Activated T-helper 17 cell treated with anti-CD3 and anti-CD28 coated beads, Interleukin-2, amount 50 U/mL, for 72 hours (primary cell): ENCODE data around the gene GAS6. TPM values are rescaled to one million over a fixed set of nuclear protein-coding genes. Genes with fewer than 3 reads are reported as not detected.
"Not testable (repeated sequence)": the region's sequence is repeated elsewhere in the genome, so short reads cannot be mapped to it uniquely, and the experiment has no call there.

Experiments used
- ATAC-seq: fragments of 150-1000 bp; cut with Tn5 transposase; replicated peaks from 2 replicates; pipeline ENCODE4 v1.10.0; 2021; ENCODE audit warnings: mild to moderate bottlenecking, moderate library complexity
- H3K27ac Mint-ChIP-seq: one replicate; pipeline ENCODE4 v1.8.0; 2022; ENCODE audit warnings: mixed read lengths
- H3K27me3 Mint-ChIP-seq: one replicate; pipeline ENCODE4 v1.8.0; 2022; ENCODE audit warnings: mixed read lengths
- H3K36me3 Mint-ChIP-seq: one replicate; pipeline ENCODE4 v1.8.0; 2022; ENCODE audit warnings: low read depth, mild to moderate bottlenecking, mixed read lengths
- H3K4me1 Mint-ChIP-seq: one replicate; pipeline ENCODE4 v1.8.0; 2022; ENCODE audit warnings: mixed read lengths
- H3K4me3 Mint-ChIP-seq: one replicate; pipeline ENCODE4 v1.8.0; 2022; ENCODE audit warnings: mild to moderate bottlenecking, mixed read lengths
- H3K9me3 Mint-ChIP-seq: one replicate; pipeline ENCODE4 v1.8.0; 2022; ENCODE audit warnings: mixed read lengths
- total RNA-seq, 2 donors: library from RNA; stranded (reverse); gene quantifications; one replicate each; pipeline ENCODE4 v1.2.3, GENCODE V29; 2022

GAS6 gene
- total RNA-seq, 2 donors from 2014 or later: 0.56 to 0.58 TPM

DNA sequence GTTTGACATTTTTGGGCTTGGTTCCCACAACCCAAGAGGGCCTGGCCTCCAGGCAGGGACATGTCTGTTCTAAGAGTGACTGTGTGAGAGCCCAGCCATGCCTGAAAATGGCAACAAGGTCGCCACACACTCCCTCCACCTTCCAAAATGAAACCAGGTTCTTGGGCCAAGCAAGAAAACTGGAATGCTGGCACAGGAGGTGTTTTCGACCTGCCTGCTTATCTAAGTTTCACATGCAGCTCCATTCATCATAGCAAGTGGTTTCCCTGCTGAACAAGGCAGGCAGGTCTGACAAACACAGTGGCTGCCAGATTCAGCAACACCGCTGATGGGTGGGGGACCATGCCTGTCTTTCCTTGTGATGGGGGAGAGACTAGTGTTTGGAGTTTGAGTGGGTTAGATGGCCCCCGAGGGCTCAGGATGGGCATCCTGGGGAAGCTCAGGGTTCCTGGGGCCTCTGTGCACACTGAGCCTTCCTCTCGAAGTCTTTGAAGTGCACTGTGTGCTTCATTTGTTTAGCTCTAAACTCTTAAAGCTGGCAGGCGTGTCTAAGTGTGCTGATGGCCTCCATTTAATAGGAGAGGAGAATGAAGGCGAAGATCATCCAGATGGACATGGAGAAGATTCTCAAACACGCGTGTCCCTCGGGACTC lies 17.9 kb upstream of the GAS6 start:
- ATAC-seq: peak; percentile 37
- Mint-ChIP-seq H3K27ac (no peak overlapping the region), H3K27me3 (peaks cover 4% of the 10 kb centered on the region), H3K4me1 (no peaks in the 10 kb centered on the region), H3K36me3 (no peaks in the 10 kb centered on the region), H3K9me3 (no peaks in the 10 kb centered on the region), H3K4me3 (no peak overlapping the region)

DNA sequence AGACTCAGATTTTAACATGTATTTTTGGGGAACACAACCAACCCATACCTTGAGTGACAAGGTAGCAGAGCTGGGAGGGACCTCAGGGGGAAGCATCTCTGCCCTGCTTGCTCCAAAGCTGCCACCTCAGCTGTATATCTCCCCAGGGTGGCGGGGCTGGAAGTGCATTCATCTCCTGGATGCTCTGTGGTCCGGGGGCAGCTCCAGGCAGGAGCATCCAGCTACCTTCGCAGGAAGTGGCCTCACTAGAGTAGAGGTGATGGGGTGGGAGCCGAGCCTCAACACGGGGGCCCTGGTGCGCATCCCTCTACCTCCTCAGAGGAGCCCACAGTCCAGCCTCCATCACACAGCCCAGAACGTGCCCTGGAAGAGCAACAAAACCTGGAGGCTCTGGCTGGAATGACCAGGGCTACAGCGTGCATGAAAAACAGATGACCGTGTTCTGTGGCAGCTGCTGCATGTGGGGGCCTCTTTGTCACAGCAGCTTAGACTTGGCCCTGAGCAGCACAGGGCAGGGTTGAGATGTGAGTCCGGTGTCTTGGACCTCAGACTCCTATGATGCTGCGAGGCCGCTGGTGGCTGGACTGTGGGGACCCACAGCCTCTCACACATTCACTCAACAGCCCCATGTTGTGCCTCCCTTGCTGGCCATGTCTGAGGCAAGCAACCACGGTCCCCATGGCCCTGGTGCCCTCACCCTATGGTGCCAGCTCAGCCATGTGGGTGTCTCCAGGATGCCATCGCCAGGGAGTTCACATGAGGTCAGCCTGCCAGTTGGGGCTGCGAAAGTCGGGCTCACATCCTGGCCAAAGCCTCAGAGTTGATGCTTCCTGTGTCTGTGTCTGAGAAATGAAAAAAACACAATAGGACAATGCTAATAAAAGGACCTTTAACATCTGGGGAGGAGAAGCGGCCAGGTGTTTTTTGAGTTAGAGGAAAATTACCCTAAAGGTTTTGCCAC lies 17.1 kb upstream of the GAS6 start:
- ATAC-seq: peak; percentile 65
- Mint-ChIP-seq H3K9me3 (no peaks in the 10 kb centered on the region), H3K27me3 (peaks cover 4% of the 10 kb centered on the region), H3K4me3 (no peak overlapping the region), H3K4me1 (peaks cover 1% of the 10 kb centered on the region), H3K36me3 (peaks cover 3% of the 10 kb centered on the region), H3K27ac (no peak overlapping the region)

DNA sequence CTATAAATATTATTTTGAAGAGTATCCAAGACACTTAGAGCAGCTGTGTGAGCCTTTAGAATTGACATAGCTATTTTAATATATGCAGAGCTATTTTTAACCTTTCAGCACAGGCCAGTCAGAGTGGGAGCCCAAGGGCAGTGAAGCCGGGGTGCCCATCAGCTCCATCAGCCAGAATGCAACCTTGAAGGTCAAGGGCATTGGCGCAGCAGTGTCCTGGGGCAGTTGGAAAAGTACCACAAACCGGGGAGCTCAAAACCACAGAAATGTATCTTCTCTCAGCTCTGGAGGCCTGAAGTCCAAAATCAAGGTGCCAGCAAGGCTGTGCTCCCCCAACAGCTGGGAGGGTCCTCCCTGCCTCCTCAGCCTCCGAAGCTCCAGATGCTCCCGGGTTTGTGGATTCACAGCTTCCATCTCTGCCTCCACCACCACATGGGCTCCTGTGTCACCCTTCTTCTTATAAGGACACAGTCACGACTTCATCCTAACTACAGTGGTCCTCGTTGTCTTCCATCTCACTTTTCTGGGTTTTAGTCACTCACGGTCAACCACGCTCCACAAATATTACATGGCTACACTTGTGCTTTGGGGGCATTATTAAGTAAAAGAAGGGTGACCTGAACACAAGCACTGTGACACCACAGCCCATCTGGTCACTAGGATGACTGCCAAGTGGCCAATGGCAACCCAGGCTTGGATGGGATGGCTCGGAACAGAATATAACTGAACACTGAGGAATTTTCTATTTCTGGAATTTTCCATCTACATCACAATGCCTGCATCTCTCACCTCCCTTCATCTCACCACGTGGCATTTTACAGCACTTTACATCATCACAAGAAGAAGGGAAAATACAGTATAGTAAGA lies 15.9 kb upstream of the GAS6 start:
- Mint-ChIP-seq H3K9me3 (no peaks in the 10 kb centered on the region), H3K27me3 (peaks cover under 1% of the 10 kb centered on the region), H3K4me3 (no peak overlapping the region), H3K27ac (no peak overlapping the region), H3K36me3 (peaks cover 7% of the 10 kb centered on the region), H3K4me1 (peaks cover 5% of the 10 kb centered on the region)
- no peak for ATAC-seq

DNA sequence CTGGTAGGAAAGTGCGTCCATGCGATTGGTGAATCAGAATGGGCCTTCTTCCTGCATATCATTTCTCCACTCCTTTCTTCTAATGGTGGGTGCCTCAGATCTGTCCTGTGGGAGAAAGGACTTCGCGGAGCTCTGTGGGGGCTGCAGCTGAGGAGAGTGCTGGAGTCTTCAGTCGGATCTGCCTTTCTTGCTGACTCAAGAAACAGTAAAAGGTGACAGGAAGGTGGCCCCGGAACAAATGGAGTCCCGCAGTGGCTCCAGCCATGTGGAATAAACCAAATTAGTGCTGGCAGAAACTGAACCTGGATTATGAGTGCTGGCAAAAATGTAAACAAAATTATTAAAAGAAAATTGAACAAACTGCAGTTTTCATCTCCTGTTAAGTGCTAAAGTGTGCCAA lies 15.1 kb upstream of the GAS6 start:
- Mint-ChIP-seq H3K27ac (no peak overlapping the region), H3K4me1 (peaks cover 5% of the 10 kb centered on the region), H3K9me3 (no peaks in the 10 kb centered on the region), H3K36me3 (peaks cover 7% of the 10 kb centered on the region), H3K27me3 (no peaks in the 10 kb centered on the region), H3K4me3 (no peak overlapping the region)
- no peak for ATAC-seq

DNA sequence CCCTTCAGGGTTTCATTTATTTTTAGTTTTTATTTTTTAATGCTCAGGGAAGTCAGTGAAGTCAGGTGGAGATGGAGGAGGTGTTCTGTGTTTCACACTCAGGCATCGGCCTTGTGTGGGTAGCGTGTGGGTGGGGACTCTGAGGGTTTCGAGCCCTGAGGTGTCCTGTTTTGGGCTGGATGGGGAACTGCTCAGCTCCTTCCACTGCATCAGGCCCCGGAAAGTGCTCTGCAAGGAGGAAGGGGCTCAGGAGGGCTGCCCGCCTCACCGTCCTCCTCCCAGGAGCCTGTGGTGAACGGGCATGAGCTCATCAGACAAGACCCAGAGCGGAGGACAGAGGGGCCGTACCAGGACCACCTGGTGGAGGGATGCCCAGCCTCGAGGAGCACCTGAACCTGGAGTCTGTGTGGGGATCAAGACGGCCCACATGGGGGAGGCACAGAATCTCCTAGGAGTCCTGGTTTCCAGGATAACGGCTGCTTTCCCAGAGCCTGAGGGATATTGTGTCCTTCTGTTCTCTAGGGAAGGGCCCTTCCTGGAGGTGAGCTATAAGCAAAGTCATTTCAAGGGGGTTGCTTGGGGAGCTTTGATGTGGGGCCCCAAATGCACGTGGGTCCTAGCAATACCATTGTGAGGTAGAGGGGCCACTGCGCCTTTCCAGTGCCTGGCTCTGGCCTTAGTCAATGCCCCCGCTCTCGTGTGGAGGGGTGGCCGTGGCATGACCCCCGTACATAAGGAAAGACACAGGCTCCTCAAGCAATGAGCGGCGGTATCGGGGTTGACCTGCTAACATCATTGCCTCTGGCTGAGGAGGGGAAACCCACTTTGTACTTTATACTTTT lies 13.5 kb upstream of the GAS6 start:
- ATAC-seq: no peak
- H3K9me3 Mint-ChIP-seq: no peaks in the 10 kb centered on the region

DNA sequence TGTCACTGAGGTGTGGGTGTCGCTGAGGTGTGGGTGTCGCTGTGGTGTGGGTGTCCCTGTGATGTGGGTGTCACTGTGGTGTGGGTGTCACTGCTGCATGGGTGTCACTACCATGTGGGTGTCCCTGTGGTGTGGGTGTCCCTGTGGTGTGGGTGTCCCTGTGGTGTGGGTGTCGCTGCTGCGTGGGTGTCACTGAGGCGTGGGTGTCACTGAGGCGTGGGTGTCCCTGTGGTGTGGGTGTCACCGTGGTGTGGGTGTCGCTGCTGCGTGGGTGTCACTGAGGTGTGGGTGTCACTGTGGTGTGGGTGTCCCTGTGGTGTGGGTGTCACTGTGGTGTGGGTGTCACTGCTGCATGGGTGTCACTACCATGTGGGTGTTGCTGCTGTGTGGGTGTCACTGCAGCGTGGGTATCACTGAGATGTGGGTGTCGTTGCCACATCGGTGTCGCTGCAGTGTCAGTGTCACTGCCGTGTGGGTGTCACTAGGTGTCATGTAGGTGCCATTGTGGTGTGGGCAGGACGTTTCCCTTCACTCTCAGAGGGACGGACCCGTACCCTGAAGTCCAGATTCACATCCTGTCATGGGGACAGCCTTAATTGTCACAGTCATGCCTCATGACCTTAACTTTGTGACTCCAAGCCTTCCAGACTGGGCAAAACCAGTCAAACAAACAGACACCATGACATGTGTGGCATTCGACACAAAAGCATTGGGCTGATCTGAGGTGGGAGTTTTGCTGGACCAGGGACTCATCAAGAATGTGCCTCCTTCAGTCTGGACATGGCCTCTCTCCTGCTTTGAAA lies 12.7 kb upstream of the GAS6 start:
- peaks cover 7% of the 10 kb centered on the region for H3K36me3 Mint-ChIP-seq

More for the DNA sequence above, 13.5 kb upstream of the GAS6 start:
- Mint-ChIP-seq H3K4me3 (no peak overlapping the region), H3K27ac (no peak overlapping the region), H3K27me3 (peaks cover 10% of the 10 kb centered on the region), H3K36me3 (peaks cover 7% of the 10 kb centered on the region), H3K4me1 (peaks cover 5% of the 10 kb centered on the region)

DNA sequence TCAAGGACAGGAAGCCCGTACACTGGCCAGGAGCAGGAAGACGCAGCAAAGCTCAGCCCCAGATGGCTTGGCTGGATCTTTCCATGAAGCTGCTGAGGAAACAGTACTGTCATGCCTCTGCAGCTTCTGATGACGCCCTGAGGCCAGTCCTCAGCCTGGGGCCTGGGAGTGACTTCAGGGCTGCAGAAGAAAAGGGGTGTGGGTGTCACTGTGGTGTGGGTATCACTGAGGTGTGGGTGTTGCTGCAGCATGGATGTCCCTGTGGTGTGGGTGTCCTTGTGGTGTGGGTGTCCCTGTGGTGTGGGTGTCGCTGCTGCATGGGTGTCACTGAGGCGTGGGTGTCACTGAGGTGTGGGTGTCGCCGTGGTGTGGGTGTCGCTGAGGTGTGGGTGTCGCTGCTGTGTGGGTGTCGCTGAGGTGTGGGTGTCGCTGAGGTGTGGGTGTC lies 12.0 kb upstream of the GAS6 start:
- H3K4me1 Mint-ChIP-seq: peaks cover 5% of the 10 kb centered on the region
- H3K27me3 Mint-ChIP-seq: peaks cover 17% of the 10 kb centered on the region
- peak; percentile 70 for ATAC-seq

More for the DNA sequence above, 12.7 kb upstream of the GAS6 start:
- ATAC-seq: peak; percentile 31
- no peaks in the 10 kb centered on the region for H3K9me3 Mint-ChIP-seq
- H3K27me3 Mint-ChIP-seq: peaks cover 15% of the 10 kb centered on the region
- peaks cover 5% of the 10 kb centered on the region for H3K4me1 Mint-ChIP-seq
- H3K4me3 Mint-ChIP-seq: peak overlapping the region; percentile 33
- H3K27ac Mint-ChIP-seq: peak overlapping the region; percentile 89

DNA sequence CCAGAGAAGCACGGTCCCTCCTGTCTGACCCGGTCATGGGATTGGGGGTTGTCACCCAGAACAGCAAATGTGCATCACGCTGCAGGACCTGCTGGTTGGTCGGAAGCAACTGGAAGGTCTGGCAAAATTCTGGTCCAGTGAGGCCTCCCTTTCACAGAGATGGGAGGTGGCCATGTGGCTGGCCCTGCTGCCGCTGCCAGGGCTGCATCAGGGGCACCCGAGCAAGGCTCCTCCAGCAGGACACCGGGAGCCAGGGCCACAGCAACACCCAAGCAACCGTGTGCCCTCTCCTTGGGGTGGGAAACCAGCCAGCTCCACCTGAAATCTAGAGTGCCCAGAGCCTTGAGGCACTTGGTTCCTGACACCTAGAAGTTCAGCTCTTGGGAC lies 11.5 kb upstream of the GAS6 start:
- H3K27ac Mint-ChIP-seq: peak overlapping the region; percentile 89
- H3K4me3 Mint-ChIP-seq: no peak overlapping the region
- peaks cover 5% of the 10 kb centered on the region for H3K4me1 Mint-ChIP-seq
- H3K36me3 Mint-ChIP-seq: peaks cover 7% of the 10 kb centered on the region
- ATAC-seq: peak; percentile 23
- no peaks in the 10 kb centered on the region for H3K9me3 Mint-ChIP-seq
- peaks cover 17% of the 10 kb centered on the region for H3K27me3 Mint-ChIP-seq

More for the DNA sequence above, 12.0 kb upstream of the GAS6 start:
- Mint-ChIP-seq H3K9me3 (no peaks in the 10 kb centered on the region), H3K36me3 (peaks cover 7% of the 10 kb centered on the region), H3K4me3 (peak overlapping the region; percentile 33), H3K27ac (peak overlapping the region; percentile 89)

DNA sequence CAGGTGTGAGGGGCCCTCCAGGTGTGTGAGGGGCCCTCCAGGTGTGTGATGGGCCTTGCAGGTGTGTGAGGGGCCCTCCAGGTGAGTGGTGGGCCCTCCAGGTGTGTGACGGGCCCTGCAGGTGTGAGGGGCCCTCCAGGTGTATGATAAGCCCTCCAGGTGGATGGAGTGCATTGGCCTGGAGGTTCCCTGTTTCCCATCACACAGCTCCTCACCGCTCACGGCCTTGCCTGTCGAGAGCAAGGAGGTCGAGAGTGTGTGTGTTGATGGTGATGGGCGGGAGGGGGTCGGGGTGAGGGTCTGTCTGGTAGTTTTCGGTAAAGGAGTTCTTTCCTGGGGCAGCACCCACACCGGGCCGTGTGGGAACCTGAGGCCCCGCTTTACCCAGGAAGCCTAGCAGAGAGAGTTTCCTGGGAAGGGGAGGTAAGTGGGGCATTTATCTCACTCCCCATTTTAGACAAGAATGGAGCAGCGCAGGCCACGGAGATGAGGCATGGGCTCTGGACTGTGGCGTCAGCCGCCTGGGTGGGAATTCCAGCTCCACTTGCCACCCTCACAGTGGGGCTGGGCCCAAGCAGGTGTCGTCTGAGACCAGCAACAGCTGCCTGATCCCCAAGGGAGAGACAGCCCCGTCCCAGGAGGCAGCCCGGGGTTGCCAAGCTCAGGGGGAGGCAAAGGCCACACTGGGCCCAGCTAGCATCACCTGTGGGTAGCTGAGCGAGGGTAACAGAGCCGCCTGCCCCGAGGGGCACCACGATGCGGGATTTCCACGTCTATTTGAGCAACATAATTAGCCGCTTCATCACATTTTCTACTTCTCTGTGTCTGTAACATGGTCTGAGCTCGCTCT lies 10.9 kb upstream of the GAS6 start:
- H3K4me3 Mint-ChIP-seq: no peak overlapping the region
- H3K27me3 Mint-ChIP-seq: peaks cover 20% of the 10 kb centered on the region
- H3K36me3 Mint-ChIP-seq: peaks cover 7% of the 10 kb centered on the region
- no peak for ATAC-seq
- peaks cover 5% of the 10 kb centered on the region for H3K4me1 Mint-ChIP-seq
- H3K9me3 Mint-ChIP-seq: no peaks in the 10 kb centered on the region
- no peak overlapping the region for H3K27ac Mint-ChIP-seq

DNA sequence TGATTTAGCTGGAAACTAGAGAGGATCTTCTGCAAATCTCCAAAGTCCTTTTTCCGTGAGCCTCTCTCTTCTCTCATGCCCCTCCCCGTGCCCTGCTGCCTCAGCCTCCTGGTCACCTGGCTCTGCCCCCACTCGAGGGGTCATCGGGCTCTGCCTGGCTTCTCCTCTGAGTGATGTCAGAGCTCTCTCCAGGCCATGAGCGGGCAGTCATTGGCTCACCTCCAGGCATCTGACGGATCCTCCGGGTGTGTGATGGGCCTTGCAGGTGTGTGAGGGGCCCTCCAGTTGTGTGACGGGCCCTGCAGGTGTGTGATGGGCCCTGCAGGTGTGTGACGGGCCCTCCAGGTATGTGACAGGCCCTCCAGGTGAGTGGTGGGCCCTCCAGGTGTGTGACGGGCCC lies 10.3 kb upstream of the GAS6 start:
- Mint-ChIP-seq H3K36me3 (peaks cover 7% of the 10 kb centered on the region), H3K27me3 (peaks cover 20% of the 10 kb centered on the region), H3K4me1 (peaks cover 5% of the 10 kb centered on the region), H3K27ac (no peak overlapping the region), H3K4me3 (no peak overlapping the region), H3K9me3 (no peaks in the 10 kb centered on the region)
- ATAC-seq: no peak

DNA sequence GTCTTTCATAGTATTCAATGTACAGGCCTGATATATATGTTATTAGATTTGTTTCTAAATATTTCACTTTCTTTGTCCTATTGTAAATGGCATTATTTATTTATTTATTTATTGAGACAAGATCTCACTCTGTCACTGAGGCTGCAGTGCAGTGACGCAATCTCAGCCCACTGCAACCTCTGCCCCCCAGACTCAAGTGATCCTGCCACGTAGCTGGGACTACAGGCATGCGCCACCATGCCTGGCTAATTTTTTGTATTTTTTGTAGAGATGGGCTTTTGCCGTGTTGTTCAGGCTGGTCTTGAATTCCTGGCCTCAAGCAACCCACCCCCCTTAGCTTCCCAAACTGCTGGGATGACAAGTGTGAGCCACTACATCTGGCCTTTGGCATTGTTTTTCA lies 5.4 kb upstream of the GAS6 start:
- Mint-ChIP-seq H3K27ac (no peak overlapping the region), H3K36me3 (no peaks in the 10 kb centered on the region), H3K9me3 (peaks cover 4% of the 10 kb centered on the region), H3K27me3 (peaks cover 50% of the 10 kb centered on the region), H3K4me3 (no peak overlapping the region), H3K4me1 (peaks cover 5% of the 10 kb centered on the region)
- no peak for ATAC-seq

DNA sequence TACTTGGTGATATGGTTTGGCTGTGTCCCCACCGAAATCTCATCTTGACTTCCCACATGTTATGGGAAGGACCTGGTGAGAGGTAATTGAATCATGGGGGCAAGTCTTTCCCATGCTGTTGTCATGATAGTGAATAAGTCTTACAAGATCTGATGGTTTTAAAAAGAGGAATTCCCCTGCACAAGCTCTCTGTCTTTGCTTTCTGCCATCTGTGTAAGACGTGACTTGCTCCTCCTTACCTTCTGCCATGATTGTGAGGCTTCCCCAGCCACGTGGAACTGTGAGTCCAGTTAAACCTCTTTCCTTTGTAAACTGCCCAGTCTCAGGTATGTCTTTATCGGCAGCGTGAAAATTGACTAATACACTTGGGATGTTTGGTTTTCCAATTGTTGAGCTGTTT lies 4.0 kb upstream of the GAS6 start:
- not testable (repeated sequence) for H3K4me1 Mint-ChIP-seq, H3K27ac Mint-ChIP-seq, H3K36me3 Mint-ChIP-seq, ATAC-seq, H3K9me3 Mint-ChIP-seq, H3K4me3 Mint-ChIP-seq
- peaks cover 46% of the 10 kb centered on the region for H3K27me3 Mint-ChIP-seq
